Panc1 (cell line): ENCODE data around the gene ZFHX3.

ENCODE experiments used
- POLR2AphosphoS5 ChIP-seq: IDR thresholded peaks from 2 replicates; pipeline ENCODE4 v1.6.1; 2012; ENCODE audit warnings: mild to moderate bottlenecking, low read depth, low read length, moderate library complexity
- REST ChIP-seq, 2 experiments: IDR thresholded peaks; 2 replicates each; pipeline ENCODE4 v1.6.1; 2011 to 2012; ENCODE audit warnings: low read depth in 2 of 2, control low read depth in 1 of 2, low read length in 1 of 2, mild to moderate bottlenecking in 1 of 2, moderate library complexity in 1 of 2; ENCODE audit not compliant: insufficient read depth in 1 of 2
- TF ChIP-seq, protein P1 (sequence below): fragments of 450-650 bp; IDR thresholded peaks from 2 replicates; pipeline ENCODE4 v1.5.1; 2017; ENCODE audit warnings: mild to moderate bottlenecking

DNA sequence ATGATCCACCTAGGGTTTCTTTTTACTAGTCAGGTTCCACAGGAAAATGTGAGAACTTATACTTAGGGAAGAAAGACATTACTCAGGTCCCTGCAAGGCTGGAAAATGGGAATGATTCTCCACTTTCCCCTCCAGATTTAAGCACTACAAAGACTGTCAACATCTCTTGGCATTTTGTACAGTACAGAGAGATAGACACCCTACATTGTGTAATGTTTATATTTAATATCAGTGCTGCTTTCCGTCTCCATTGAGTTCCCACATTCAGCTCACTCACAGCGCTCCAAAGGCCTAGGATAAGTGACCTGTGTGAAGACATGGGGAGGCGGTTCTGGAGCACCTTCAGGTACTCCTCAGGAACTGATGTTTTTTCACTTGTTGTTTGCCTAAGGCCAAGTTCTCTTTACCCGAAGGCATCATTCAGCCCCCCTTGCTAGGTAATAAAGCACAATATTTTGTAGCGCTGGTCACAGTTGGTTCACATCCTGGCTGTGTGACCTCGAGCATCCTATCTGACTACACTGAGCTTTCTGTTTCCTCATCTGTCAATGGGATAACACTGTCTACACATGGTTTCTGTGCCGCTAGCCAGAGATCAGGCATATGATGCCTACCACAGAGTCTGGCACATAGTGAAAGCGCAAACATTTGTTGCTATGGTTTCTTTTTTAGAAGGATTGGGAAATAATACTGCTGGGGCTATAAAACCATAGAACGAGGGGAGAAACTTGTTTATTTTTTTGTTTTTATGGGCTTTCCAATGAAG lies 226.6 kb downstream of the ZFHX3 start:
- TF ChIP-seq, protein P1, sequence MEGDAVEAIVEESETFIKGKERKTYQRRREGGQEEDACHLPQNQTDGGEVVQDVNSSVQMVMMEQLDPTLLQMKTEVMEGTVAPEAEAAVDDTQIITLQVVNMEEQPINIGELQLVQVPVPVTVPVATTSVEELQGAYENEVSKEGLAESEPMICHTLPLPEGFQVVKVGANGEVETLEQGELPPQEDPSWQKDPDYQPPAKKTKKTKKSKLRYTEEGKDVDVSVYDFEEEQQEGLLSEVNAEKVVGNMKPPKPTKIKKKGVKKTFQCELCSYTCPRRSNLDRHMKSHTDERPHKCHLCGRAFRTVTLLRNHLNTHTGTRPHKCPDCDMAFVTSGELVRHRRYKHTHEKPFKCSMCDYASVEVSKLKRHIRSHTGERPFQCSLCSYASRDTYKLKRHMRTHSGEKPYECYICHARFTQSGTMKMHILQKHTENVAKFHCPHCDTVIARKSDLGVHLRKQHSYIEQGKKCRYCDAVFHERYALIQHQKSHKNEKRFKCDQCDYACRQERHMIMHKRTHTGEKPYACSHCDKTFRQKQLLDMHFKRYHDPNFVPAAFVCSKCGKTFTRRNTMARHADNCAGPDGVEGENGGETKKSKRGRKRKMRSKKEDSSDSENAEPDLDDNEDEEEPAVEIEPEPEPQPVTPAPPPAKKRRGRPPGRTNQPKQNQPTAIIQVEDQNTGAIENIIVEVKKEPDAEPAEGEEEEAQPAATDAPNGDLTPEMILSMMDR: no peak
- TF ChIP-seq REST (IDR thresholded peaks at IDR 0.05; ENCODE audit: insufficient read depth in 1 of 2, low read depth in 2 of 2, low read length in 1 of 2) (no peak), POLR2AphosphoS5 (no peak)
